Type B pancreatic cell (in vitro differentiated cells): ENCODE data around the gene TIMM17B. TPM values are rescaled to one million over a fixed set of nuclear protein-coding genes. Genes with fewer than 3 reads are reported as not detected.

Experiments
- DNase-seq: peaks from one replicate; pipeline ENCODE4 v3.0.0; 2021; ENCODE audit warnings: mixed read lengths; ENCODE audit not compliant: unreplicated experiment; ENCODE audit errors: extremely low spot score
- H3K27ac Mint-ChIP-seq: 2 replicates; pipeline ENCODE4 v1.8.0; 2021; ENCODE audit warnings: mild to moderate bottlenecking, mixed read lengths
- H3K27me3 Mint-ChIP-seq: 2 replicates; pipeline ENCODE4 v1.8.0; 2021; ENCODE audit warnings: mixed read lengths
- H3K36me3 Mint-ChIP-seq: 2 replicates; pipeline ENCODE4 v1.8.0; 2021; ENCODE audit warnings: mixed read lengths
- H3K4me1 Mint-ChIP-seq: one replicate; pipeline ENCODE4 v1.8.0; 2021; ENCODE audit warnings: mixed read lengths; ENCODE audit not compliant: unreplicated experiment
- H3K4me3 Mint-ChIP-seq: 2 replicates; pipeline ENCODE4 v1.8.0; 2021; ENCODE audit warnings: mild to moderate bottlenecking, mixed read lengths
- H3K9me3 Mint-ChIP-seq: 2 replicates; pipeline ENCODE4 v1.8.0; 2021; ENCODE audit warnings: mixed read lengths
- total RNA-seq: library from RNA; stranded (reverse); gene quantifications from 2 replicates; pipeline ENCODE4 v1.2.1, GENCODE V29; 2021; ENCODE audit warnings: low replicate concordance
- TF ChIP-seq, protein P1 (sequence below): fragments of 200-600 bp; sonication (generic); conservative IDR thresholded peaks from 2 replicates; pipeline ENCODE4 v1.5.0; 2021; ENCODE audit warnings: antibody characterized with exemption, mild to moderate bottlenecking

TIMM17B gene
- total RNA-seq, 1 donor from 2014 or later = 77.4 TPM

DNA sequence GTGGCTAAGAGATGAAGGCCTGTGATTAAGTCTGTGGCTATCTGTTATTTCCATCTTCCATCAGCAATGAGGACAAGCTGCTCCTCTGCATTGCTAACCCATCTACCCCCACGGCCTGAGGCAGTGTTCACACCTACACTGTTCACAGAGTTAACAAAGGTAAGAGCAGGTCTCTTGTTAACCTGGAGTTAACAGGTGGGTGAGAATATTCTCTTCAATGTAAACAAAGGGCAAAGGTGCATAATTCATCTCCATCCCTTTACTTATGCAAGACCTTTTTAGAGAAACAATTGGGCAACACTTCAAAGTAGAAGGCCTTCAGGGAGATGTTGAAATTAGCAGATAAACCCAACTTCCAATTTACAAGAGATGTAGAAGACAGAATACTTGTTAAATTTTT lies 11.0 kb upstream of the TIMM17B start:
- H3K9me3 Mint-ChIP-seq = no peaks in the 10 kb centered on the region
- peaks cover 13% of the 10 kb centered on the region for H3K4me1 Mint-ChIP-seq
- TF ChIP-seq, protein P1, sequence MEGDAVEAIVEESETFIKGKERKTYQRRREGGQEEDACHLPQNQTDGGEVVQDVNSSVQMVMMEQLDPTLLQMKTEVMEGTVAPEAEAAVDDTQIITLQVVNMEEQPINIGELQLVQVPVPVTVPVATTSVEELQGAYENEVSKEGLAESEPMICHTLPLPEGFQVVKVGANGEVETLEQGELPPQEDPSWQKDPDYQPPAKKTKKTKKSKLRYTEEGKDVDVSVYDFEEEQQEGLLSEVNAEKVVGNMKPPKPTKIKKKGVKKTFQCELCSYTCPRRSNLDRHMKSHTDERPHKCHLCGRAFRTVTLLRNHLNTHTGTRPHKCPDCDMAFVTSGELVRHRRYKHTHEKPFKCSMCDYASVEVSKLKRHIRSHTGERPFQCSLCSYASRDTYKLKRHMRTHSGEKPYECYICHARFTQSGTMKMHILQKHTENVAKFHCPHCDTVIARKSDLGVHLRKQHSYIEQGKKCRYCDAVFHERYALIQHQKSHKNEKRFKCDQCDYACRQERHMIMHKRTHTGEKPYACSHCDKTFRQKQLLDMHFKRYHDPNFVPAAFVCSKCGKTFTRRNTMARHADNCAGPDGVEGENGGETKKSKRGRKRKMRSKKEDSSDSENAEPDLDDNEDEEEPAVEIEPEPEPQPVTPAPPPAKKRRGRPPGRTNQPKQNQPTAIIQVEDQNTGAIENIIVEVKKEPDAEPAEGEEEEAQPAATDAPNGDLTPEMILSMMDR = no peak
- H3K27me3 Mint-ChIP-seq = no peaks in the 10 kb centered on the region
- peaks cover 10% of the 10 kb centered on the region for H3K36me3 Mint-ChIP-seq
- no peak for DNase-seq
- H3K27ac Mint-ChIP-seq = peak overlapping the region; percentile 44
- peak overlapping the region; percentile 9 for H3K4me3 Mint-ChIP-seq

DNA sequence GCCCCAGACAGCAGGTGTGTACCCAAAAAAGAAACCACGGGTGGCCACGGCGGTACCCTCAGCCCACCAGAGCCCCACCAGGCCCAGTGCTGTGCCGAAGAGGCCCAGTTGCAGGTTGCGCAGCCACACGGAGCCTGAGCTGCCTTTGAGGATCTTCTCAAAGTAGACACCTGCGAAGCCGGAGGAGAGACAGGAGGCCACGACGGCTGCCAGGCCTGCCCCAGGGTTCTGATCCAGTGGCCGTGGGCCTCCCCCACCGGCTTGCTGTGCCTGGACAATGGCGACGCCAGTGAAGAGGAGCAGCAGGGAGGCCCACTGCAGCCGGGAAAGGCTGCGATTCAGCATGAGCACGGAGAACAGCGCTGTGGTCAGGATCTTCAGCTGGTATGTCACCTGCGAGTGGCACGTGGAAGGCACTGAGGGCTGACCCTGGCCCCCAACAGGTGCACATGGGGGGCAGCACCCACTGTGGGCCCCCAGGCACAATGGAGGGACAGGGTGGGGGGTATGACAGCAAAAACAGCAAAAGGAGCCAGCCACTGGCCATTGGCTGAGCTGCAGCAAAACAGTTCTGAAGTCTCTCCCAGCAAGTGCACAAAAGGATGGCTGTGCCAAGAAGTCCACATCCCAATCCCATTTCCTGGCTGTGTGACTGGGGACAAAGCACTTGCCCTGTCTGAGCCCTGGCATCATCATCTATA lies 7.7 kb upstream of the TIMM17B start:
- Mint-ChIP-seq H3K4me1 (peaks cover under 1% of the 10 kb centered on the region), H3K27ac (no peak overlapping the region), H3K27me3 (no peaks in the 10 kb centered on the region), H3K36me3 (no peaks in the 10 kb centered on the region), H3K4me3 (no peak overlapping the region), H3K9me3 (no peaks in the 10 kb centered on the region)
- TF ChIP-seq, protein P1 = no peak
- DNase-seq = no peak

DNA sequence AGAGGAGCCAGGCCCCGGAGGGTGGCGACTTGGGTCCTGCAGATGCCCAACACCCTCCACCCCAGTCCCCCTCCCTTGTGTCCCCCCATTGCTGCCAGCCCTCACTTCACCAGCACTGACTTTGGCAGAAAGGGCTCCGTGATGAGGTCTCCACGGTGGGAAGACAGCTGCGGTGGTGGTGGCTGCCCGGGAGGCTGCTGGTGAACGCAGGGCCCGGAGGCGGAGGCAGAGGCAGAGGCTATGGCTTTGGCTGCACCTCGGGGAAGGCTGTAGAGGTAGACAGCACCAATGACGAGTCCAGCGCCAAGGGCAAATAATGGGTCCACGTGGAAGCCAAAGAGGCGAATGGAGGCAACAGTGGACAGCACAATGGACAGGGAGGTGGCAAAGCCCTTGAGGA lies 7.1 kb upstream of the TIMM17B start:
- TF ChIP-seq, protein P1 = no peak
- Mint-ChIP-seq H3K9me3 (no peaks in the 10 kb centered on the region), H3K4me3 (no peak overlapping the region), H3K36me3 (no peaks in the 10 kb centered on the region), H3K27me3 (no peaks in the 10 kb centered on the region), H3K27ac (no peak overlapping the region), H3K4me1 (no peaks in the 10 kb centered on the region)
- DNase-seq = no peak

DNA sequence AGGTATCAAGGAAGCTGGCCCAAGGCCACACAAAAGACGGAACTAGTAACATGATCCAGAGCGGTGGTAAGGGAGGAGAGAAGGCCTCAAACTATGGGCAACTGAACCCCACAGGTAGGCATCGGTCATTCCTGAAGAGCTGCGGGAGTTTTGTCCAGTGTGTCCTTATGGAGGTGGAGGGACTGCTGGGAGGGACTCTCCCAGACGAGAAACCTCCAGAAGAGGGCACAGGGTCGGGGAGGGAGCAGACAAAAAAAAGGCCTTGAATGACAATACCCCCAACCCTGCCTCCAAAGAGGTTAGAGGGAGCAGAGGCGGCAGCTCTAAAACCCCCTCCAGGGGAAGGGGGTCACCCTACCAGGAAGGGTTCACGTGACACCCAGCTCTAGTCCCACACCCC lies 6.6 kb upstream of the TIMM17B start:
- H3K4me1 Mint-ChIP-seq = no peaks in the 10 kb centered on the region
- H3K27ac Mint-ChIP-seq = no peak overlapping the region
- no peaks in the 10 kb centered on the region for H3K36me3 Mint-ChIP-seq
- DNase-seq = no peak
- TF ChIP-seq, protein P1 = no peak
- H3K27me3 Mint-ChIP-seq = no peaks in the 10 kb centered on the region
- H3K4me3 Mint-ChIP-seq = no peak overlapping the region
- H3K9me3 Mint-ChIP-seq = no peaks in the 10 kb centered on the region

DNA sequence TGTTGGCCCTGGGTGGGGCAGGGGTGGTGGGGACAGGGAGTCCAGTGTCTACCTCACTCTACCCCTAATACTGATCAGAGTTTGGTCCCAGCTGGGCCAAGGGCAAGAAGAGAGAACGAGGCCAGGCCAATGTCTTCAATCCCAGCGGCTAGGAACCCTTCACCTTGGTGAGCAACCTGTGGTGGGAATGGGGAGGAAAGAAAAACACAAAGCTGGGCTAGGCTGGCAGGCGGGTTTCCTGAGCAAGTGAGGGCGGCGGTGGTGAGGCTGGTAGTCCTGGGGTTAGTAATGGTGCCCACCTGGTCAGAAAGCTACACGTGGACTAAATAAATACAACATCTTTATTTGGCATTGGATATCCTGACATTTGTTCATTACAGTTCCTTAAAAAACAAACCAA lies 5.7 kb upstream of the TIMM17B start:
- Mint-ChIP-seq H3K36me3 (no peaks in the 10 kb centered on the region), H3K9me3 (no peaks in the 10 kb centered on the region), H3K27me3 (no peaks in the 10 kb centered on the region), H3K4me3 (no peak overlapping the region), H3K27ac (no peak overlapping the region), H3K4me1 (no peaks in the 10 kb centered on the region)
- no peak for DNase-seq
- TF ChIP-seq, protein P1 = no peak
